Anterior cingulate cortex (tissue), 58 donors: Measurements from ENCODE around the gene CEP55.
"Not testable (repeated sequence)": the region's sequence is repeated elsewhere in the genome, so short reads cannot be mapped to it uniquely, and the experiment has no call there.

Source experiments
- DNase-seq, 58 donors: peaks; one replicate each; lab custom pipeline; 2025; lab: John Stamatoyannopoulos, UW

CEP55 gene

GRCh38 chr10:93496322-93497041, at the start of gene CEP55:
Gene CEP55 (plus strand): TSS chr10:93496612. CDS start chr10:93500052, 3,440 bp downstream.
- peak; percentile 48 to 96 (median 88) for DNase-seq

- DNase-seq = no peak
Observed at GRCh38 chr10:93447019-93447418, 49.4 kb upstream of the CEP55 start.

- DNase-seq = no peak
Observed at GRCh38 chr10:93447970-93448369, 48.4 kb upstream of the CEP55 start.

- DNase-seq = no peak
Observed at GRCh38 chr10:93451244-93451947, 45.0 kb upstream of the CEP55 start.

- DNase-seq = no peak
Observed at GRCh38 chr10:93452143-93452542, 44.3 kb upstream of the CEP55 start.

GRCh38 chr10:93454146-93454545, 42.3 kb upstream of the CEP55 start:
- DNase-seq = no peak

- DNase-seq = no peak
Observed at GRCh38 chr10:93454736-93455135, 41.7 kb upstream of the CEP55 start.

GRCh38 chr10:93456480-93456879, 39.9 kb upstream of the CEP55 start:
- no peak for DNase-seq

GRCh38 chr10:93457511-93457910, 38.9 kb upstream of the CEP55 start:
- no peak for DNase-seq

- DNase-seq = peak in 2 of 58 donors; percentile 3 to 22
Observed at GRCh38 chr10:93458821-93459257, 37.6 kb upstream of the CEP55 start.

- DNase-seq = no peak
Observed at GRCh38 chr10:93459466-93459865, 36.9 kb upstream of the CEP55 start.

GRCh38 chr10:93461109-93461806, 35.2 kb upstream of the CEP55 start:
- no peak for DNase-seq

- no peak for DNase-seq
Observed at GRCh38 chr10:93461807-93462178, 34.6 kb upstream of the CEP55 start.

- DNase-seq = no peak
Observed at GRCh38 chr10:93462371-93462770, 34.0 kb upstream of the CEP55 start.

GRCh38 chr10:93462881-93463280, 33.5 kb upstream of the CEP55 start:
- no peak for DNase-seq

- peak in 3 of 58 donors; percentile 3 to 26 (median 19) for DNase-seq
Observed at GRCh38 chr10:93463723-93464476, 32.5 kb upstream of the CEP55 start.

- DNase-seq = no peak
Observed at GRCh38 chr10:93464776-93465388, 31.5 kb upstream of the CEP55 start.

GRCh38 chr10:93465806-93466675, 30.4 kb upstream of the CEP55 start:
- peak in 16 of 58 donors; percentile 6 to 70 (median 20) for DNase-seq

- not testable (repeated sequence) for DNase-seq
Observed at GRCh38 chr10:93467635-93468034, 28.8 kb upstream of the CEP55 start.
